K562 (cell line): ENCODE results near the gene TULP4. TPM values are rescaled to one million over a fixed set of nuclear protein-coding genes. Genes with fewer than 3 reads are reported as not detected.

ENCODE experiments used
- ATAC-seq: fragments of 200-7000 bp; cut with Tn5 transposase; 3 replicates; pipeline ENCODE4 v1.9.1; 2020; ENCODE audit warnings: moderate library complexity
- BruUV-seq: library from RNA; stranded (reverse); fragments of 400-500 nt; replicated peaks from 2 replicates; lab custom pipeline; 2021; lab: Mats Ljungman, UMichigan
- CTCF ChIA-PET: fragments of 300-600 bp; formaldehyde crosslinking; extraction: SDS; loops from one replicate; lab custom pipeline; 2021; ENCODE audit warnings: low intra/inter-chr PET ratio; lab: Yijun Ruan, JAX
- POLR2A ChIA-PET: fragments of 300-600, 350-650 bp; sonication (Branson Sonifier 250); formaldehyde crosslinking; extraction: SDS; loops from one replicate; lab custom pipeline; 2021; ENCODE audit warnings: antibody characterized with exemption, inconsistent platforms; lab: Yijun Ruan, JAX
- DNase-seq, 4 experiments: peaks; one replicate each; pipeline versions ENCODE4 v3.0.0 to v3.0.0-alpha.2; 2011 to 2018; ENCODE audit warnings: low spot score in 3 of 4, mixed read lengths in 3 of 4; ENCODE audit errors: extremely low read depth in 1 of 4
- FAIRE-seq: peaks from 2 replicates; lab custom pipeline; 2011; peaks lifted over from hg19 to GRCh38; lab: Jason Lieb, UNC
- H2AFZ ChIP-seq: 2 replicates; pipeline ENCODE4 v1.6.0; 2011; ENCODE audit warnings: low read depth, low read length, control low read depth, inconsistent platforms
- H3K27ac ChIP-seq: fragments of 200-600 bp; 3 replicates; pipeline ENCODE4 v1.8.0; 2011; ENCODE audit warnings: low read depth, mild to moderate bottlenecking, control low read depth, inconsistent platforms, low read length, moderate library complexity, mixed read lengths; ENCODE audit errors: extremely low read depth
- H3K27me3 ChIP-seq, 2 experiments: fragments of 300-600 bp in 1 of 2; 2 replicates in 1 of 2; 3 replicates in 1 of 2; pipeline versions ENCODE4 v1.6.0 to v1.8.0; 2011; ENCODE audit warnings: inconsistent platforms in 2 of 2, low read length in 2 of 2, mild to moderate bottlenecking in 1 of 2, mixed read lengths in 1 of 2, moderate library complexity in 1 of 2; ENCODE audit not compliant: control insufficient read depth in 2 of 2, insufficient read depth in 2 of 2
- H3K36me3 ChIP-seq: fragments of 300-600 bp; 3 replicates; pipeline ENCODE4 v1.8.0; 2011; ENCODE audit warnings: mild to moderate bottlenecking, low read length, inconsistent platforms; ENCODE audit not compliant: control insufficient read depth, insufficient read depth
- H3K4me1 ChIP-seq, 2 experiments: fragments of 200-600 bp in 1 of 2; replicated peaks in 1 of 2; 2 replicates in 1 of 2; 3 replicates in 1 of 2; pipeline versions ENCODE4 v1.5.1 to v1.8.0; 2011; ENCODE audit warnings: inconsistent platforms in 2 of 2, low read length in 2 of 2, mild to moderate bottlenecking in 1 of 2, mixed read lengths in 1 of 2, moderate library complexity in 1 of 2; ENCODE audit not compliant: control insufficient read depth in 2 of 2, insufficient read depth in 2 of 2
- H3K4me2 ChIP-seq: 2 replicates; pipeline ENCODE4 v1.6.1; 2011; ENCODE audit warnings: low read length, control low read depth, inconsistent platforms, mixed read lengths; ENCODE audit not compliant: insufficient read depth
- H3K4me3 ChIP-seq: fragments of 200-600 bp; sonication (generic), shearing (Covaris generic); 2 replicates; pipeline ENCODE4 v1.5.1; 2016; ENCODE audit warnings: control low read depth, inconsistent platforms
- H3K79me2 ChIP-seq: fragments of 200-600 bp; 3 replicates; pipeline ENCODE4 v1.8.0; 2011; ENCODE audit warnings: low read length, inconsistent platforms; ENCODE audit not compliant: control insufficient read depth, insufficient read depth
- H3K9ac ChIP-seq, 2 experiments: 2 replicates each; pipeline versions ENCODE4 v1.6.0 to v1.6.1; 2011; ENCODE audit warnings: low read depth in 2 of 2, low read length in 2 of 2, control low read depth in 1 of 2, inconsistent platforms in 1 of 2, mild to moderate bottlenecking in 1 of 2, mixed read lengths in 1 of 2; ENCODE audit not compliant: insufficient read depth in 1 of 2
- H3K9me1 ChIP-seq: one replicate; pipeline ENCODE4 v1.6.0; 2011; ENCODE audit warnings: inconsistent platforms, mild to moderate bottlenecking, low read length, moderate library complexity; ENCODE audit not compliant: control insufficient read depth, insufficient read depth
- H3K9me3 ChIP-seq: replicated peaks from 2 replicates; pipeline ENCODE4 v1.5.1; 2011; ENCODE audit warnings: low read depth, low read length, inconsistent platforms; ENCODE audit not compliant: control insufficient read depth, insufficient read depth
- H4K20me1 ChIP-seq: replicated peaks from 2 replicates; pipeline ENCODE4 v1.6.1; 2011; ENCODE audit warnings: low read length, inconsistent platforms, mixed read lengths; ENCODE audit not compliant: control insufficient read depth, insufficient read depth
- CC2D1A ChIP-seq: fragments of 450-650 bp; IDR thresholded peaks from 2 replicates; pipeline ENCODE4 v1.6.1; 2017; ENCODE audit warnings: mild to moderate bottlenecking
- CREB3L1 ChIP-seq: fragments of 450-650 bp; IDR thresholded peaks from 2 replicates; pipeline ENCODE4 v1.6.1; 2014; ENCODE audit warnings: low read depth, mild to moderate bottlenecking, moderate library complexity, borderline replicate concordance
- FOXK1 ChIP-seq: sonication (generic); formaldehyde crosslinking; IDR thresholded peaks from 2 replicates; pipeline ENCODE4 v1.8.0; 2022; ENCODE audit warnings: missing genetic modification reagents, mild to moderate bottlenecking, borderline replicate concordance
- GABPB1 ChIP-seq: sonication (generic); formaldehyde crosslinking; IDR thresholded peaks from 2 replicates; pipeline ENCODE4 v1.8.0; 2022; ENCODE audit warnings: mild to moderate bottlenecking, missing genetic modification reagents
- GATAD2B ChIP-seq: fragments of 450-650 bp; IDR thresholded peaks from 2 replicates; pipeline ENCODE4 v1.6.1; 2017; ENCODE audit warnings: mild to moderate bottlenecking, borderline replicate concordance
- MBD2 ChIP-seq: sonication (generic); IDR thresholded peaks from 2 replicates; pipeline ENCODE4 v1.6.1; 2016; ENCODE audit warnings: low read depth, borderline replicate concordance
- PYGO2 ChIP-seq: fragments of 450-650 bp; IDR thresholded peaks from 2 replicates; pipeline ENCODE4 v1.6.1; 2016; ENCODE audit warnings: mild to moderate bottlenecking, missing genetic modification characterization, moderate library complexity, missing compliant biosample characterization
- SAFB2 ChIP-seq: fragments of 200-400 bp; formaldehyde crosslinking; IDR thresholded peaks from 2 replicates; pipeline ENCODE4 v1.6.1; 2018; ENCODE audit warnings: borderline replicate concordance, low read length, low read depth, moderate library complexity; ENCODE audit not compliant: severe bottlenecking
- SLC30A9 ChIP-seq: fragments of 250-450 bp; sonication (Bioruptor Pico); IDR thresholded peaks from 2 replicates; pipeline ENCODE4 v1.8.0; 2022; ENCODE audit warnings: mild to moderate bottlenecking, moderate library complexity
- ZNF165 ChIP-seq: fragments of 250-450 bp; sonication (Bioruptor Pico); IDR thresholded peaks from 2 replicates; pipeline ENCODE4 v1.4.0; 2020; ENCODE audit warnings: borderline replicate concordance
- WGBS: fragments of 100-300 bp; shearing (Covaris generic); methylation state at CpG from one replicate; pipeline ENCODE4 v1.1.6; 2016; ENCODE audit warnings: low coverage, mixed read lengths; ENCODE audit not compliant: insufficient coverage; ENCODE audit errors: missing lambda C conversion rate; 5-methylcytosine and 5-hydroxymethylcytosine counted together
- in situ Hi-C: fragments of 300-500 bp; cut with MboI; formaldehyde crosslinking; loops from 4 replicates; pipeline ENCODE4 v1.15.0; 2018; ENCODE audit warnings: inconsistent platforms, mixed read lengths
- intact Hi-C: fragments of 100-400 bp; cut with micrococcal nuclease; formaldehyde crosslinking; loops from 2 replicates; pipeline ENCODE4 v1.14.2; 2022
- polyA plus RNA-seq, 8 experiments: library from polyadenylated mRNA; depleted of rRNA in 4 of 8; stranded (reverse) in 5 of 8; unstranded in 3 of 8; fragments of >200 nt; fragmentation: Nextera tagmentation in 2 of 8; fragmentation: Illumina TruSeq in 1 of 8; extraction: Ambion mirVana in 2 of 8; extraction: Trizol in 1 of 8; gene quantifications; 2 replicates each; pipeline versions ENCODE4 v1.2.1 to v1.2.3, GENCODE V29; 2011 to 2014; ENCODE audit warnings: inconsistent platforms in 1 of 8, missing spikeins in 1 of 8
- total RNA-seq, 7 experiments: library from RNA; depleted of rRNA in 6 of 7; stranded (reverse); fragments of >200 nt in 6 of 7; fragmentation: Illumina TruSeq in 2 of 7; extraction: Trizol in 2 of 7; gene quantifications; 2 replicates each; pipeline versions ENCODE4 v1.2.1 to v1.2.3, GENCODE V29; 2011 to 2021; ENCODE audit warnings: low replicate concordance in 1 of 7
- TF ChIP-seq, protein P1 (sequence below): fragments of 250-450 bp; sonication (Bioruptor Pico); IDR thresholded peaks from 2 replicates; pipeline ENCODE4 v1.5.0; 2020; ENCODE audit warnings: mild to moderate bottlenecking
- TF ChIP-seq, protein P2 (sequence below): fragments of 250-450 bp; sonication (Bioruptor Pico); IDR thresholded peaks from 2 replicates; pipeline ENCODE4 v1.4.0; 2020; ENCODE audit warnings: mild to moderate bottlenecking, moderate library complexity
- TF ChIP-seq, protein P3 (sequence below): fragments of 250-450 bp; sonication (Bioruptor Pico); IDR thresholded peaks from 2 replicates; pipeline ENCODE4 v1.8.0; 2022; ENCODE audit warnings: inconsistent platforms

TULP4 gene
- total and polyA plus RNA-seq, 9 of the 15 experiments (the other 6 are each of a cell fraction or from before 2014, with no cell fraction given): 1.2 to 50.4 (median 11.0) TPM

DNA sequence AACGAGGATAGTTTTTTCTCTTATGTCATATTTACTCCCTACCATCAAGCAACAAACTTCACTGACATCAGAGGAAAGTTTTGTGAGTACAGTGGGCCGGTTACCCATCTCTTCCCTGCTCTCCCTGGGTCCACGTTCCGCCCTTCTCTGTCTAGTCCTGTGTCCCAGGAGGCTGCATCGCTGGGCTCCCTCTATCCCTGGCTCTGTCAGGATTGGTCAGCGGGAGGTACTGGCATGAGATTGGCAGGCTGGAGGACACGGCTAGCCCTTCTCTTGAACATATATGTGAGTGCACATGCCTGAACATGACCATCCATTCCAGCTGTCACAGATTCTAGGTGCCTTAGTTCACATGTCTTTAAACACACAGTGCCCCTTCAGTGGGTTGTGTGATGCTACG lies 217.4 kb downstream of the TULP4 start:
- FAIRE-seq (no peak), DNase-seq (no peak), ATAC-seq (no peak)
- Histone ChIP-seq H3K4me3 (no peak overlapping the region), H3K27me3 (peaks cover 37 to 51% of the 10 kb centered on the region in 2 experiments), H3K9ac (no peak overlapping the region), H3K27ac (no peak overlapping the region), H3K79me2 (no peaks in the 10 kb centered on the region), H3K9me3 (peaks cover 3% of the 10 kb centered on the region; the same call in 1 of the 2 replicates), H3K4me2 (no peak overlapping the region), H3K36me3 (no peaks in the 10 kb centered on the region), H3K4me1 (no peaks in the 10 kb centered on the region), H4K20me1 (no peaks in the 10 kb centered on the region), H2AFZ (no peak overlapping the region), H3K9me1 (no peaks in the 10 kb centered on the region)
- TF ChIP-seq PYGO2 (no peak), MBD2 (no peak), SLC30A9 (CRISPR knock-in tag) (no peak), GABPB1 (no peak), CREB3L1 (no peak), ZNF165 (CRISPR knock-in tag) (no peak), CC2D1A (no peak), SAFB2 (no peak), FOXK1 (CRISPR knock-in tag) (no peak), GATAD2B (no peak)
- TF ChIP-seq, protein P1, sequence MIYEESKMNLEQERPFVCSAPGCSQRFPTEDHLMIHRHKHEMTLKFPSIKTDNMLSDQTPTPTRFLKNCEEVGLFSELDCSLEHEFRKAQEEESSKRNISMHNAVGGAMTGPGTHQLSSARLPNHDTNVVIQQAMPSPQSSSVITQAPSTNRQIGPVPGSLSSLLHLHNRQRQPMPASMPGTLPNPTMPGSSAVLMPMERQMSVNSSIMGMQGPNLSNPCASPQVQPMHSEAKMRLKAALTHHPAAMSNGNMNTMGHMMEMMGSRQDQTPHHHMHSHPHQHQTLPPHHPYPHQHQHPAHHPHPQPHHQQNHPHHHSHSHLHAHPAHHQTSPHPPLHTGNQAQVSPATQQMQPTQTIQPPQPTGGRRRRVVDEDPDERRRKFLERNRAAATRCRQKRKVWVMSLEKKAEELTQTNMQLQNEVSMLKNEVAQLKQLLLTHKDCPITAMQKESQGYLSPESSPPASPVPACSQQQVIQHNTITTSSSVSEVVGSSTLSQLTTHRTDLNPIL: no peak
- TF ChIP-seq, protein P2, sequence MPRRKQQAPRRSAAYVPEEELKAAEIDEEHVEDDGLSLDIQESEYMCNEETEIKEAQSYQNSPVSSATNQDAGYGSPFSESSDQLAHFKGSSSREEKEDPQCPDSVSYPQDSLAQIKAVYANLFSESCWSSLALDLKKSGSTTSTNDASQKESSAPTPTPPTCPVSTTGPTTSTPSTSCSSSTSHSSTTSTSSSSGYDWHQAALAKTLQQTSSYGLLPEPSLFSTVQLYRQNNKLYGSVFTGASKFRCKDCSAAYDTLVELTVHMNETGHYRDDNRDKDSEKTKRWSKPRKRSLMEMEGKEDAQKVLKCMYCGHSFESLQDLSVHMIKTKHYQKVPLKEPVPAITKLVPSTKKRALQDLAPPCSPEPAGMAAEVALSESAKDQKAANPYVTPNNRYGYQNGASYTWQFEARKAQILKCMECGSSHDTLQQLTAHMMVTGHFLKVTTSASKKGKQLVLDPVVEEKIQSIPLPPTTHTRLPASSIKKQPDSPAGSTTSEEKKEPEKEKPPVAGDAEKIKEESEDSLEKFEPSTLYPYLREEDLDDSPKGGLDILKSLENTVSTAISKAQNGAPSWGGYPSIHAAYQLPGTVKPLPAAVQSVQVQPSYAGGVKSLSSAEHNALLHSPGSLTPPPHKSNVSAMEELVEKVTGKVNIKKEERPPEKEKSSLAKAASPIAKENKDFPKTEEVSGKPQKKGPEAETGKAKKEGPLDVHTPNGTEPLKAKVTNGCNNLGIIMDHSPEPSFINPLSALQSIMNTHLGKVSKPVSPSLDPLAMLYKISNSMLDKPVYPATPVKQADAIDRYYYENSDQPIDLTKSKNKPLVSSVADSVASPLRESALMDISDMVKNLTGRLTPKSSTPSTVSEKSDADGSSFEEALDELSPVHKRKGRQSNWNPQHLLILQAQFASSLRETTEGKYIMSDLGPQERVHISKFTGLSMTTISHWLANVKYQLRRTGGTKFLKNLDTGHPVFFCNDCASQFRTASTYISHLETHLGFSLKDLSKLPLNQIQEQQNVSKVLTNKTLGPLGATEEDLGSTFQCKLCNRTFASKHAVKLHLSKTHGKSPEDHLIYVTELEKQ (CRISPR knock-in tag): no peak
- TF ChIP-seq, protein P3, sequence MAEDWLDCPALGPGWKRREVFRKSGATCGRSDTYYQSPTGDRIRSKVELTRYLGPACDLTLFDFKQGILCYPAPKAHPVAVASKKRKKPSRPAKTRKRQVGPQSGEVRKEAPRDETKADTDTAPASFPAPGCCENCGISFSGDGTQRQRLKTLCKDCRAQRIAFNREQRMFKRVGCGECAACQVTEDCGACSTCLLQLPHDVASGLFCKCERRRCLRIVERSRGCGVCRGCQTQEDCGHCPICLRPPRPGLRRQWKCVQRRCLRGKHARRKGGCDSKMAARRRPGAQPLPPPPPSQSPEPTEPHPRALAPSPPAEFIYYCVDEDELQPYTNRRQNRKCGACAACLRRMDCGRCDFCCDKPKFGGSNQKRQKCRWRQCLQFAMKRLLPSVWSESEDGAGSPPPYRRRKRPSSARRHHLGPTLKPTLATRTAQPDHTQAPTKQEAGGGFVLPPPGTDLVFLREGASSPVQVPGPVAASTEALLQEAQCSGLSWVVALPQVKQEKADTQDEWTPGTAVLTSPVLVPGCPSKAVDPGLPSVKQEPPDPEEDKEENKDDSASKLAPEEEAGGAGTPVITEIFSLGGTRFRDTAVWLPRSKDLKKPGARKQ (CRISPR knock-in tag): no peak
- 0% methylated on average over 8 of the region's 8 CpGs for WGBS
- ChIA-PET POLR2A (interaction anchor here (1.7 kb wide), 1 partner anchor 10 kb away, joined by 4 read pairs; no protein-coding TSS in a partner anchor), CTCF (no interaction called here)
- intact Hi-C loops: no loop called here
- no TSS peak for BruUV-seq
- in situ Hi-C loops: no loop called here
